ENCODE measurements around the gene GJB6. TPM values are rescaled to one million over a fixed set of nuclear protein-coding genes. Genes with fewer than 3 reads are reported as not detected.

GJB6 gene
- total RNA-seq, 1 donor from 2014 or later, result 121 TPM

DNA sequence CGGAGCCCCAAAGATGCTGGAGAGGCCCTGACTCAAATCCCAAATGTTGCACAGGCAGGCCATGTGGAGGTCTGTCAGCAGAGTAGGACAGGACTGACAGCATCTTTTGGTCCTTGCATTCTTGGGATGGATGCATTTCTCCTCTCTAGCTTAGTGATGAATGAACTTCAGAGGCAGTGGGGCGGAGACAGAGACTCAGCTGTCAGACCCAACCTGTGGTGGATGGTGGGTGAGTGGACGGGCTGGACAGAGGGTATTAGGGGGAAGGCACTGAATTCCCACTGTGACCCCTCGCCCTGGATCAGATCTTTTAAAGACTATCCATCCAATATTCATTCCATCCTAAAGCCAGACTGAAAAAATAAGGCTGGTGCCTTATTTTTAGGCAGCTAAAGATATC, 39.3 kb upstream of the GJB6 start:
- TF ChIP-seq, protein P1, sequence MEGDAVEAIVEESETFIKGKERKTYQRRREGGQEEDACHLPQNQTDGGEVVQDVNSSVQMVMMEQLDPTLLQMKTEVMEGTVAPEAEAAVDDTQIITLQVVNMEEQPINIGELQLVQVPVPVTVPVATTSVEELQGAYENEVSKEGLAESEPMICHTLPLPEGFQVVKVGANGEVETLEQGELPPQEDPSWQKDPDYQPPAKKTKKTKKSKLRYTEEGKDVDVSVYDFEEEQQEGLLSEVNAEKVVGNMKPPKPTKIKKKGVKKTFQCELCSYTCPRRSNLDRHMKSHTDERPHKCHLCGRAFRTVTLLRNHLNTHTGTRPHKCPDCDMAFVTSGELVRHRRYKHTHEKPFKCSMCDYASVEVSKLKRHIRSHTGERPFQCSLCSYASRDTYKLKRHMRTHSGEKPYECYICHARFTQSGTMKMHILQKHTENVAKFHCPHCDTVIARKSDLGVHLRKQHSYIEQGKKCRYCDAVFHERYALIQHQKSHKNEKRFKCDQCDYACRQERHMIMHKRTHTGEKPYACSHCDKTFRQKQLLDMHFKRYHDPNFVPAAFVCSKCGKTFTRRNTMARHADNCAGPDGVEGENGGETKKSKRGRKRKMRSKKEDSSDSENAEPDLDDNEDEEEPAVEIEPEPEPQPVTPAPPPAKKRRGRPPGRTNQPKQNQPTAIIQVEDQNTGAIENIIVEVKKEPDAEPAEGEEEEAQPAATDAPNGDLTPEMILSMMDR (IDR thresholded peaks at IDR 0.05), result no peak
- no peak for TF ChIP-seq POLR2A (IDR thresholded peaks at IDR 0.05)
- TF ChIP-seq POLR2AphosphoS5 (IDR thresholded peaks at IDR 0.05; ENCODE audit: insufficient read depth in 1 of 2, low read depth in 1 of 2), result no peak
- DNase-seq (ENCODE audit: extremely low spot score in 2 of 2), result no peak
- Histone ChIP-seq H3K4me3 (no peak overlapping the region), H3K4me1 (no peaks in the 10 kb centered on the region), H3K27ac (no peak overlapping the region), H3K36me3 (no peaks in the 10 kb centered on the region), H3K27me3 (no peaks in the 10 kb centered on the region), H3K9me3 (no peaks in the 10 kb centered on the region)
- intact Hi-C loops (cut with DNase I), result no loop called here

DNA sequence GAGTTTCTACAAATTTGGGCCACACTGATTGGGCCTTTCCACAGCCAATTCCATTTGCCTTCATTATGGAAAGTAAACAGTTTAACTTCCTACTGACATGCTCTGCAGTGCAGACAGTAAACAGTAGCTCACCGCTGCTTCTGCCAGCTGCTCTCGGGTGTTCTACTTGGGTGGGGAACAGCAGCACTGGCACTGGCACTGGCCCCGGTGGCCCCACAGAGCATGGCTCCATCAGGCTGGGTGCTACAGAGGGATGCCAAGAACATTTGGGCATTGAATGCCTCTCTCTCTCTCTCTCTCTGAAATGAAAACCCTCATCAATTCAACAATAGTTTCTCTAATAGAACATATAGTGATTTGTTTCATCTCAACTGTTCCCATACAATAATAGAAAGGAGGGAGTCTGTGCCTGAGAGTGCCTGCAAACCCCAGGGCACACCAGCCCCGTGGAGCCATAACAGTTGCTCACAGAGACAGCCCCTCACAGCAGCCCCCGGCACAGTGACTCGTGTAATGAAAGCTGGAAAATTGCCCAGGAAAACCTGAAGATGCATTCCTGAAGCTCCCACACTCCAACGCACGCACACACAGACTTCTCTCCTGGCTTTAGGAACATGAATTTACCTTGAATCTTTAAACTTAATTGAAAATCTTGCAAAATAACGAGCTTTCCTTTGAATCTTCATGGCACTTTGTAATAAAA, 38.2 kb upstream of the GJB6 start:
- no peaks in the 10 kb centered on the region for H3K9me3 ChIP-seq
- intact Hi-C loops (cut with DNase I), result no loop called here
- H3K4me3 ChIP-seq, result no peak overlapping the region
- H3K27ac ChIP-seq, result no peak overlapping the region
- H3K4me1 ChIP-seq, result no peaks in the 10 kb centered on the region
- DNase-seq (ENCODE audit: extremely low spot score in 2 of 2), result no peak
- TF ChIP-seq, protein P1 (IDR thresholded peaks at IDR 0.05), result no peak
- TF ChIP-seq POLR2AphosphoS5 (IDR thresholded peaks at IDR 0.05; ENCODE audit: insufficient read depth in 1 of 2, low read depth in 1 of 2), result no peak
- no peak for TF ChIP-seq POLR2A (IDR thresholded peaks at IDR 0.05)
- no peaks in the 10 kb centered on the region for H3K27me3 ChIP-seq
- no peaks in the 10 kb centered on the region for H3K36me3 ChIP-seq

DNA sequence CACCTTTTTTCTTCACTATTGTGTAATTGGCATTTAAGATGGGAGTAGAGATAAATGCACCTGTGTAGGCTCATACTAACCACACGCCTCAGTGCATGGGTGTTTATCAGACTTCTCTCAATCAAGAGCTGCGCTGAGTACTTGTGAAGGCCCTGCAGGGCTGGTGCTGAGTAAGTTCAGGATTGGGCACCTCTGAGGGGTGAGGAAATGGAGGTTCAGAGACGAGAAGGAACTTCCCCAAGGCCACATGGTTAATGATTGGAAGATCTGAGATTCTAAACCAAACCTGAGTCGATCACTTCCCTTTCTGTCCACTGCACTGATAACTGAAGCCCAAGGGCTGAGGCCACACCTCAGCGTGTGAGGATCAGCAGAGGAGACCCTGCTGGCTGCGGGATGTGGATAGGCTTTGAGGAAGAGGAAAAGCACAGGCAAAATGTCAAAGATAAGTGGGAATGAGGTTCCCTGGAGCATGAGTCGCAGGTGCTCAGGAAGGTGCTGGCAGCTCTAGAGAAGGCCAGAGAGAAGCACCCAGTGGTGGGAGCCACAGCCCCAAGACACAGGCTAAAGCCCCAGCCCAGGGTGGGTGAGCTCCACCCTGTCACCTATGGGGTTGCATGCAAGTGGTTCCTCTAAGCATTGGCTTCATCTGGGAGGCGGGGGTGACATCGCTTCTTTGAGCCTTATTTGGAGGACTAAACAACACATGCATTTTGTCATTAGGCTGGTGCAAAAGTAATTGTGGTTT, 32.3 kb upstream of the GJB6 start:
- no peak overlapping the region for H3K27ac ChIP-seq

DNA sequence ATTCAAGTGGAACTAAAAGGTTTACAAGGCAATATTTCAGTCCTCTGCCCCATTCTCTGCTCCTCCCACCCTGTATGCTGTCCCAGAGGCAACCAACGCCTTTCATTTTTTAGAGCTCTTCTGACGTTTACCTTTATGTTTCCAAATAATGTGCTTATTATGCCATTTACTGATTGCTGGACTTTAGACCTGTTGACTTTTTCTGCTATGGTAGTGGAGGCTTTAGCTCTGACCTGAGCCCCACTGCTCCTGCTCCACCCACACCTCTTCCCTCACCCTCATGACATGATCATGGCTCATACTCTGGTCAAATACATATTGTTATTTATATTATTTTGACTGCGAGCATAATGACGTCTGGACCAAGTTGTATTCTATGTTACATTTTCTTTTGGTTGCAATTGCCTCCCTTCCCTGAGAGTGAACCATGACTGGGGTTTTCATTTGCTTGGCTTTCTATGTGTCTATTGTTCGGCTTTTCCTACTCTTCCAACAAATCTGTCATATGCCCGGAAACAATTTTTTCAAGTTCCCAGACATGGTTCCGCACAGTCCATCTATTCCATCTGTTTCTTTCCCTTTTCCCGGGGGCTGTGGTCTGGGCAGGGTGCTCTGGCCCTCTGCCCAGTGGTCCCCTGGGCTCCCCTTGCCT, 31.4 kb upstream of the GJB6 start:
- Histone ChIP-seq H3K27ac (no peak overlapping the region), H3K27me3 (no peaks in the 10 kb centered on the region), H3K36me3 (no peaks in the 10 kb centered on the region), H3K4me3 (no peak overlapping the region), H3K9me3 (no peaks in the 10 kb centered on the region), H3K4me1 (no peaks in the 10 kb centered on the region)
- no peak for DNase-seq (ENCODE audit: extremely low spot score in 2 of 2)
- intact Hi-C loops (cut with DNase I), result no loop called here
- TF ChIP-seq POLR2A (IDR thresholded peaks at IDR 0.05), result no peak
- no peak for TF ChIP-seq POLR2AphosphoS5 (IDR thresholded peaks at IDR 0.05; ENCODE audit: insufficient read depth in 1 of 2, low read depth in 1 of 2)
- TF ChIP-seq, protein P1 (IDR thresholded peaks at IDR 0.05), result no peak

More for the DNA sequence above, 32.3 kb upstream of the GJB6 start:
- Histone ChIP-seq H3K9me3 (no peaks in the 10 kb centered on the region), H3K4me1 (no peaks in the 10 kb centered on the region), H3K4me3 (no peak overlapping the region), H3K36me3 (no peaks in the 10 kb centered on the region), H3K27me3 (no peaks in the 10 kb centered on the region)
- no peak for DNase-seq (ENCODE audit: extremely low spot score in 2 of 2)
- TF ChIP-seq POLR2A (IDR thresholded peaks at IDR 0.05), result no peak
- TF ChIP-seq, protein P1 (IDR thresholded peaks at IDR 0.05), result no peak
- TF ChIP-seq POLR2AphosphoS5 (IDR thresholded peaks at IDR 0.05; ENCODE audit: insufficient read depth in 1 of 2, low read depth in 1 of 2), result no peak
- intact Hi-C loops (cut with DNase I), result no loop called here

Data from vagina (tissue), 2 donors.